Measurements from ENCODE around the gene BLVRB.

GRCh38 chr19:40414542-40415535 is 50.7 kb downstream of the BLVRB start:
- no peak for TF ChIP-seq CTCF (IDR thresholded peaks at IDR 0.05)
- no peak for TF ChIP-seq ZFX (IDR thresholded peaks at IDR 0.05; ENCODE audit: borderline replicate concordance)

Data from 22Rv1 (cell line).